Esophagus muscularis mucosa (tissue), 3 donors: ENCODE results near the gene PAK4.

ENCODE experiments used
- POLR2A ChIP-seq: fragments of 450-650 bp; IDR thresholded peaks from one replicate; pipeline ENCODE4 v1.6.1; 2017; ENCODE audit warnings: antibody characterized with exemption, moderate library complexity, mild to moderate bottlenecking, low read depth
- POLR2AphosphoS5 ChIP-seq, 2 donors: sonication (generic); formaldehyde crosslinking; IDR thresholded peaks; one replicate each; pipeline ENCODE4 v1.6.1; 2017; ENCODE audit warnings: antibody characterized with exemption in 2 of 2
- TF ChIP-seq, protein P1 (sequence below), 3 experiments: fragments of 200-600 bp in 2 of 3; fragments of 450-650 bp in 1 of 3; sonication (generic) in 2 of 3; IDR thresholded peaks; one replicate each; pipeline ENCODE4 v1.5.1; 2017 to 2019; ENCODE audit warnings: antibody characterized with exemption in 3 of 3, mild to moderate bottlenecking in 2 of 3, moderate library complexity in 1 of 3

DNA sequence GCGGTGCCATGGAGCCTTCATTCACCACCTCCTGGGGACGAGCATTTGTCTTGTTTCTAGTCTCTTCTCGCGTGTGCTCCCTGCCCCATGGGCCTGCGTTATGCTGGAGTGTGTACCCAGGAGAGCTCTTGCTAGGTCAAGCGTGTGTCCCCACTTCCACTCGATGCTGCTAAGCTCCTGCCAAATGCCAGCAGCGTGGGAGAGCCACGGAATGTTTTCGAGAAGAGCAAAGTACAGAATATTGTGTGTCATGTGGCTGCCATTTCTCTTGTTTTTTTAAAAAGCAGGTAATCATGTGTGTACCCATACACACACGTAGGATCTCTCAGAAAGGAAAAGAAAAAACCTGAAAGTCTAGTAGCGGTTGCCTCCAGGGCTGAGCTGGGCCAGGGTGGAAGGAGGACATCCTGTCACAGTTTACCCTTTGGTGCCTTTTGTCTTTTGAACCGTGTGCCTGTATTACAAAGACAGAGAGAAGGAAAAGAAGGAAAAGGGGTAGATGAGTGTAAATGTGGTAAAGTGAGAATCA is 28.6 kb downstream of the PAK4 start:
- TF ChIP-seq, protein P1, sequence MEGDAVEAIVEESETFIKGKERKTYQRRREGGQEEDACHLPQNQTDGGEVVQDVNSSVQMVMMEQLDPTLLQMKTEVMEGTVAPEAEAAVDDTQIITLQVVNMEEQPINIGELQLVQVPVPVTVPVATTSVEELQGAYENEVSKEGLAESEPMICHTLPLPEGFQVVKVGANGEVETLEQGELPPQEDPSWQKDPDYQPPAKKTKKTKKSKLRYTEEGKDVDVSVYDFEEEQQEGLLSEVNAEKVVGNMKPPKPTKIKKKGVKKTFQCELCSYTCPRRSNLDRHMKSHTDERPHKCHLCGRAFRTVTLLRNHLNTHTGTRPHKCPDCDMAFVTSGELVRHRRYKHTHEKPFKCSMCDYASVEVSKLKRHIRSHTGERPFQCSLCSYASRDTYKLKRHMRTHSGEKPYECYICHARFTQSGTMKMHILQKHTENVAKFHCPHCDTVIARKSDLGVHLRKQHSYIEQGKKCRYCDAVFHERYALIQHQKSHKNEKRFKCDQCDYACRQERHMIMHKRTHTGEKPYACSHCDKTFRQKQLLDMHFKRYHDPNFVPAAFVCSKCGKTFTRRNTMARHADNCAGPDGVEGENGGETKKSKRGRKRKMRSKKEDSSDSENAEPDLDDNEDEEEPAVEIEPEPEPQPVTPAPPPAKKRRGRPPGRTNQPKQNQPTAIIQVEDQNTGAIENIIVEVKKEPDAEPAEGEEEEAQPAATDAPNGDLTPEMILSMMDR (IDR thresholded peaks at IDR 0.05), result no peak
- TF ChIP-seq POLR2A (no peak), POLR2AphosphoS5 (IDR thresholded peaks at IDR 0.05) (no peak)
